H9 (cell line): Measurements from ENCODE around the gene BARX1. TPM values are rescaled to one million over a fixed set of nuclear protein-coding genes. Genes with fewer than 3 reads are reported as not detected.

Source experiments
- DNase-seq: peaks from one replicate; pipeline ENCODE4 v3.0.0-alpha.2; 2017
- H2AFZ ChIP-seq: one replicate; pipeline ENCODE4 v1.6.1; 2013; ENCODE audit warnings: mild to moderate bottlenecking, low read length, control low read depth, moderate library complexity
- H2AK5ac ChIP-seq: 2 replicates; pipeline ENCODE4 v1.6.1; 2013; ENCODE audit warnings: low read length, control low read depth, mixed read lengths; ENCODE audit not compliant: insufficient read length
- H2BK120ac ChIP-seq: one replicate; pipeline ENCODE4 v1.6.1; 2013; ENCODE audit warnings: low read depth, mild to moderate bottlenecking, low read length, control low read depth, inconsistent platforms; ENCODE audit not compliant: poor library complexity, severe bottlenecking
- H2BK12ac ChIP-seq: 2 replicates; pipeline ENCODE4 v1.6.1; 2013; ENCODE audit warnings: low read length, control low read depth, mixed read lengths, low read depth; ENCODE audit not compliant: insufficient read length
- H2BK15ac ChIP-seq: 2 replicates; pipeline ENCODE4 v1.6.1; 2013; ENCODE audit warnings: low read depth, low read length, control low read depth
- H2BK20ac ChIP-seq: one replicate; pipeline ENCODE4 v1.6.1; 2013; ENCODE audit warnings: low read depth, mild to moderate bottlenecking, low read length, control low read depth, inconsistent platforms; ENCODE audit not compliant: poor library complexity, severe bottlenecking
- H2BK5ac ChIP-seq: 2 replicates; pipeline ENCODE4 v1.6.1; 2013; ENCODE audit warnings: low read length, control low read depth, mixed read lengths; ENCODE audit not compliant: insufficient read length
- H3K14ac ChIP-seq: 2 replicates; pipeline ENCODE4 v1.6.1; 2013; ENCODE audit warnings: low read length, control low read depth; ENCODE audit not compliant: insufficient read depth
- H3K18ac ChIP-seq: 2 replicates; pipeline ENCODE4 v1.6.1; 2013; ENCODE audit warnings: low read depth, mild to moderate bottlenecking, mixed read lengths, low read length, control low read depth; ENCODE audit not compliant: insufficient read length
- H3K23ac ChIP-seq: 2 replicates; pipeline ENCODE4 v1.6.1; 2013; ENCODE audit warnings: low read length, control low read depth, mixed read lengths, low read depth; ENCODE audit not compliant: insufficient read length
- H3K23me2 ChIP-seq: 2 replicates; pipeline ENCODE4 v1.6.1; 2013; ENCODE audit warnings: low read depth, mild to moderate bottlenecking, mixed read lengths, low read length, control low read depth; ENCODE audit not compliant: insufficient read length, poor library complexity, severe bottlenecking
- H3K27ac ChIP-seq: 2 replicates; pipeline ENCODE4 v1.5.1; 2013; ENCODE audit warnings: low read length, control low read depth, mixed read lengths, low read depth; ENCODE audit not compliant: insufficient read length
- H3K27me3 ChIP-seq: 2 replicates; pipeline ENCODE4 v1.6.1; 2013; ENCODE audit warnings: low read length, control low read depth, inconsistent platforms; ENCODE audit not compliant: insufficient read depth
- H3K4ac ChIP-seq: 2 replicates; pipeline ENCODE4 v1.6.1; 2013; ENCODE audit warnings: low read depth, mild to moderate bottlenecking, control low read depth, inconsistent platforms, low read length, moderate library complexity
- H3K4me1 ChIP-seq: 2 replicates; pipeline ENCODE4 v1.6.1; 2013; ENCODE audit warnings: low read length, control low read depth, inconsistent platforms; ENCODE audit not compliant: insufficient read depth
- H3K4me2 ChIP-seq: 2 replicates; pipeline ENCODE4 v1.6.1; 2013; ENCODE audit warnings: low read length, control low read depth, mixed read lengths; ENCODE audit not compliant: insufficient read length, insufficient read depth
- H3K56ac ChIP-seq: 2 replicates; pipeline ENCODE4 v1.6.1; 2013; ENCODE audit warnings: low read depth, mild to moderate bottlenecking, mixed read lengths, low read length, control low read depth; ENCODE audit not compliant: insufficient read length
- H3K79me1 ChIP-seq: 2 replicates; pipeline ENCODE4 v1.6.1; 2013; ENCODE audit warnings: low read depth, mild to moderate bottlenecking, moderate library complexity, low read length, control low read depth, inconsistent platforms; ENCODE audit not compliant: insufficient read depth, poor library complexity, severe bottlenecking
- H3K79me2 ChIP-seq: 2 replicates; pipeline ENCODE4 v1.6.1; 2013; ENCODE audit warnings: low read length, control low read depth, inconsistent platforms; ENCODE audit not compliant: insufficient read depth
- H3K9ac ChIP-seq: 2 replicates; pipeline ENCODE4 v1.6.1; 2013; ENCODE audit warnings: low read length, control low read depth, mixed read lengths; ENCODE audit not compliant: insufficient read length; ENCODE audit errors: extremely low read depth
- H3K9me3 ChIP-seq: one replicate; pipeline ENCODE4 v1.6.1; 2013; ENCODE audit warnings: low read depth, low read length, inconsistent platforms; ENCODE audit not compliant: control insufficient read depth
- H3T11ph ChIP-seq: one replicate; pipeline ENCODE4 v1.6.1; 2013; ENCODE audit warnings: mild to moderate bottlenecking, low read length, control low read depth, inconsistent platforms
- H4K20me1 ChIP-seq: one replicate; pipeline ENCODE4 v1.6.1; 2013; ENCODE audit not compliant: control insufficient read depth, insufficient read length, insufficient read depth
- H4K5ac ChIP-seq: 2 replicates; pipeline ENCODE4 v1.6.1; 2013; ENCODE audit warnings: low read depth, mild to moderate bottlenecking, mixed read lengths, low read length, control low read depth; ENCODE audit not compliant: insufficient read length
- H4K8ac ChIP-seq: replicated peaks from 2 replicates; pipeline ENCODE4 v1.6.1; 2013; ENCODE audit warnings: low read length, control low read depth, mixed read lengths, low read depth; ENCODE audit not compliant: insufficient read length
- H4K91ac ChIP-seq: 2 replicates; pipeline ENCODE4 v1.6.1; 2013; ENCODE audit warnings: low read depth, mild to moderate bottlenecking, moderate library complexity, mixed read lengths, low read length, control low read depth; ENCODE audit not compliant: insufficient read length
- H3K27ac Mint-ChIP-seq, 3 experiments: 2 replicates in 2 of 3; 3 replicates in 1 of 3; pipeline ENCODE4 v1.8.0; 2020 to 2021; ENCODE audit warnings: mixed read lengths in 3 of 3, mild to moderate bottlenecking in 1 of 3, moderate library complexity in 1 of 3
- H3K27me3 Mint-ChIP-seq: 2 replicates; pipeline ENCODE4 v1.8.0; 2021; ENCODE audit warnings: low read depth, mild to moderate bottlenecking, moderate library complexity, mixed read lengths
- H3K36me3 Mint-ChIP-seq, 3 experiments: 2 replicates in 2 of 3; 3 replicates in 1 of 3; pipeline ENCODE4 v1.8.0; 2020 to 2021; ENCODE audit warnings: low read depth in 3 of 3, mixed read lengths in 3 of 3; ENCODE audit not compliant: insufficient read depth in 1 of 3
- H3K4me1 Mint-ChIP-seq, 2 experiments: 2 replicates each; pipeline ENCODE4 v1.8.0; 2020; ENCODE audit warnings: mixed read lengths in 2 of 2
- H3K4me3 Mint-ChIP-seq, 2 experiments: 2 replicates in 1 of 2; 3 replicates in 1 of 2; pipeline ENCODE4 v1.8.0; 2020 to 2021; ENCODE audit warnings: mild to moderate bottlenecking in 2 of 2, mixed read lengths in 2 of 2, moderate library complexity in 1 of 2
- H3K9me3 Mint-ChIP-seq, 2 experiments: 2 replicates in 1 of 2; 3 replicates in 1 of 2; pipeline ENCODE4 v1.8.0; 2020; ENCODE audit warnings: mild to moderate bottlenecking in 2 of 2, mixed read lengths in 2 of 2, moderate library complexity in 1 of 2
- WGBS: extraction: QIAGEN DNeasy Blood & Tissue Kit; methylation state at CpG from one replicate; pipeline ENCODE4 v1.1.7; 2013; ENCODE audit warnings: missing lambda C conversion rate, low lambda C conversion rate, mixed read lengths; ENCODE audit not compliant: insufficient read length; ENCODE audit errors: extremely low coverage; 5-methylcytosine and 5-hydroxymethylcytosine counted together
- total RNA-seq: library from RNA; stranded (reverse); gene quantifications from 2 replicates; pipeline ENCODE4 v1.2.1, GENCODE V29; 2021
- TF ChIP-seq, protein P1 (sequence below): fragments of 200-600 bp; sonication (generic); conservative IDR thresholded peaks from 3 replicates; pipeline ENCODE4 v1.8.0; 2021; ENCODE audit warnings: antibody characterized with exemption, mild to moderate bottlenecking

The BARX1 gene
- total RNA-seq, 1 experiment from 2014 or later: 1.2 TPM

DNA sequence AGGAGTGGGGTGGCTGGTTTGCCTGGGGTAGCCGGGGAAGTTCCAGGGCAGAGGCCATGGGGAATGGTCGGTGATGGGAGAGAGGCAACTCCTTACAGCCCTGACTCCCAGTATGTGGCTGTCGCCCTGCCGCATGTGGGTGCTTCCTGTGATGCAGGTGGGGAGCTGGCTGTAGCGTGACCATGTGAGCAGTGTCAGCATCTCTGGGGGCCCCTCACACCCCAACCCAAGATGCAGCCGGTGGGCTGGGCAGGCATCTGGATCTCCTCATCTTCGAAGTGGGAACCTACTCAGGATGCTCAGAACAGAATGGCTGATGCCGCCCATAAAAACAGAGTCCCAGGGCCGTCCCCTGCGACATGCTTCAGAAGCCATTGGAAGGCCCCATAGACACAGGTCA lies 45.0 kb downstream of the BARX1 start:
- Histone ChIP-seq H3K4me1 (no peaks in the 10 kb centered on the region), H4K91ac (no peak overlapping the region), H3K27ac (no peak overlapping the region), H3K9me3 (no peaks in the 10 kb centered on the region), H2BK15ac (no peak overlapping the region), H4K8ac (no peak overlapping the region), H2BK120ac (no peak overlapping the region), H3K23ac (no peak overlapping the region), H3K79me2 (no peaks in the 10 kb centered on the region), H3K9ac (no peak overlapping the region), H3K4ac (no peak overlapping the region), H2AFZ (no peak overlapping the region), H2BK20ac (no peak overlapping the region), H4K5ac (no peak overlapping the region), H3K4me2 (no peak overlapping the region), H3K23me2 (no peaks in the 10 kb centered on the region), H3K56ac (no peak overlapping the region), H4K20me1 (no peaks in the 10 kb centered on the region), H3T11ph (no peak overlapping the region), H2BK5ac (no peak overlapping the region), H3K18ac (no peak overlapping the region), H3K27me3 (no peaks in the 10 kb centered on the region), H2AK5ac (no peak overlapping the region), H3K14ac (no peak overlapping the region), H2BK12ac (no peak overlapping the region), H3K79me1 (no peaks in the 10 kb centered on the region)
- Mint-ChIP-seq H3K27me3 (peaks cover 15% of the 10 kb centered on the region), H3K36me3 (no peaks in the 10 kb centered on the region), H3K4me1 (peaks cover 13 to 21% of the 10 kb centered on the region in 2 experiments), H3K27ac (no peak overlapping the region), H3K4me3 (no peak overlapping the region; a peak in 1 of 5 replicates), H3K9me3 (peaks cover 4 to 5% of the 10 kb centered on the region in 2 experiments; a peak in 3 of 5 replicates)
- TF ChIP-seq, protein P1, sequence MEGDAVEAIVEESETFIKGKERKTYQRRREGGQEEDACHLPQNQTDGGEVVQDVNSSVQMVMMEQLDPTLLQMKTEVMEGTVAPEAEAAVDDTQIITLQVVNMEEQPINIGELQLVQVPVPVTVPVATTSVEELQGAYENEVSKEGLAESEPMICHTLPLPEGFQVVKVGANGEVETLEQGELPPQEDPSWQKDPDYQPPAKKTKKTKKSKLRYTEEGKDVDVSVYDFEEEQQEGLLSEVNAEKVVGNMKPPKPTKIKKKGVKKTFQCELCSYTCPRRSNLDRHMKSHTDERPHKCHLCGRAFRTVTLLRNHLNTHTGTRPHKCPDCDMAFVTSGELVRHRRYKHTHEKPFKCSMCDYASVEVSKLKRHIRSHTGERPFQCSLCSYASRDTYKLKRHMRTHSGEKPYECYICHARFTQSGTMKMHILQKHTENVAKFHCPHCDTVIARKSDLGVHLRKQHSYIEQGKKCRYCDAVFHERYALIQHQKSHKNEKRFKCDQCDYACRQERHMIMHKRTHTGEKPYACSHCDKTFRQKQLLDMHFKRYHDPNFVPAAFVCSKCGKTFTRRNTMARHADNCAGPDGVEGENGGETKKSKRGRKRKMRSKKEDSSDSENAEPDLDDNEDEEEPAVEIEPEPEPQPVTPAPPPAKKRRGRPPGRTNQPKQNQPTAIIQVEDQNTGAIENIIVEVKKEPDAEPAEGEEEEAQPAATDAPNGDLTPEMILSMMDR: no peak
- no peak for DNase-seq
- WGBS: no CpG with 5 or more reads among the region's 10 CpGs
